ENCODE measurements around the gene CIITA. TPM values are rescaled to one million over a fixed set of nuclear protein-coding genes. Genes with fewer than 3 reads are reported as not detected.

The CIITA gene
- total and polyA plus RNA-seq, 12 donors = 1.3 to 48.1 (median 17.5) TPM

GRCh38 chr16:10930755-10931093, 53.7 kb downstream of the CIITA start:
- TF ChIP-seq POLR2A (IDR thresholded peaks at IDR 0.05) (no peak), CTCF (IDR thresholded peaks at IDR 0.05) (peak in 1 of 6 experiments; percentile 2)
- Histone ChIP-seq H3K36me3 (replicated peaks in 1 of 2) (peaks cover 0 to 48% of the 10 kb centered on the region in 2 donors), H3K27me3 (no peaks in the 10 kb centered on the region), H3K9me3 (replicated peaks in 1 of 3) (no peaks in the 10 kb centered on the region), H3K27ac (peak overlapping the region in 2 of 5 donors; percentile 69 to 76), H3K4me3 (no peak overlapping the region), H3K4me1 (replicated peaks in 1 of 2) (peaks cover 37 to 59% of the 10 kb centered on the region in 2 donors)
- DNase-seq = no peak
- WGBS, 4 donors = 49 to 65% (median 62%) methylated on average over 2 of the region's 2 CpGs
- intact Hi-C loops (cut with DNase I) = no loop called here

- Histone ChIP-seq H3K4me1 (replicated peaks in 1 of 2) (peaks cover 41 to 63% of the 10 kb centered on the region in 2 donors), H3K27me3 (no peaks in the 10 kb centered on the region), H3K27ac (peak overlapping the region in 2 of 5 donors; percentile 69 to 76), H3K36me3 (replicated peaks in 1 of 2) (peaks cover 0 to 44% of the 10 kb centered on the region in 2 donors), H3K4me3 (no peak overlapping the region), H3K9me3 (replicated peaks in 1 of 3) (no peaks in the 10 kb centered on the region)
- intact Hi-C loops (cut with DNase I) = no loop called here
- TF ChIP-seq POLR2A (IDR thresholded peaks at IDR 0.05) = no peak
- TF ChIP-seq CTCF (IDR thresholded peaks at IDR 0.05) = no peak
- WGBS, 4 donors = 45 to 55% (median 52%) methylated on average over 7 of the region's 7 CpGs
- DNase-seq = peak in 1 of 7 donors; percentile 44
Measured at GRCh38 chr16:10931134-10931533, 54.1 kb downstream of the CIITA start.

- intact Hi-C loops (cut with DNase I) = no loop called here
- Histone ChIP-seq H3K27me3 (no peaks in the 10 kb centered on the region), H3K4me1 (replicated peaks in 1 of 2) (peaks cover 51 to 72% of the 10 kb centered on the region in 2 donors), H3K4me3 (no peak overlapping the region), H3K27ac (peak overlapping the region in 1 of 5 donors; percentile 69), H3K36me3 (replicated peaks in 1 of 2) (peaks cover 0 to 35% of the 10 kb centered on the region in 2 donors), H3K9me3 (replicated peaks in 1 of 3) (no peaks in the 10 kb centered on the region)
- no peak for TF ChIP-seq POLR2A (IDR thresholded peaks at IDR 0.05)
- TF ChIP-seq CTCF (IDR thresholded peaks at IDR 0.05) = no peak
- DNase-seq = no peak
- WGBS, 4 donors = 86 to 89% (median 88%) methylated on average over 11 of the region's 11 CpGs
Measured at GRCh38 chr16:10931977-10932632, 55.1 kb downstream of the CIITA start.

GRCh38 chr16:10932959-10933710, 56.1 kb downstream of the CIITA start:
- DNase-seq = no peak
- no peak for TF ChIP-seq CTCF (IDR thresholded peaks at IDR 0.05)
- TF ChIP-seq POLR2A (IDR thresholded peaks at IDR 0.05) = no peak
- Histone ChIP-seq H3K4me3 (no peak overlapping the region), H3K27me3 (no peaks in the 10 kb centered on the region), H3K9me3 (replicated peaks in 1 of 3) (no peaks in the 10 kb centered on the region), H3K27ac (peak overlapping the region in 3 of 5 donors; percentile 45 to 87 (median 77)), H3K36me3 (replicated peaks in 1 of 2) (peaks cover 0 to 25% of the 10 kb centered on the region in 2 donors), H3K4me1 (replicated peaks in 1 of 2) (peaks cover 61 to 83% of the 10 kb centered on the region in 2 donors)
- intact Hi-C loops (cut with DNase I) = no loop called here
- WGBS, 4 donors = 78 to 86% (median 78%) methylated on average over 11 of the region's 11 CpGs

Data from adrenal gland (tissue), 12 donors.